GM18909 (cell line): ENCODE measurements around the gene NUMB.
"Not testable (repeated sequence)": the region's sequence is repeated elsewhere in the genome, so short reads cannot be mapped to it uniquely, and the experiment has no call there.

Source experiments
- ATAC-seq: cut with Tn5 transposase; IDR thresholded peaks from one replicate; pipeline ENCODE4 v1.9.1; 2021; ENCODE audit warnings: mild to moderate bottlenecking; ENCODE audit not compliant: unreplicated experiment, poor library complexity

NUMB gene

GRCh38 chr14:73369428-73369827 is 88.9 kb downstream of the NUMB start:
- no peak for ATAC-seq

- no peak for ATAC-seq
These were observed 89.7 kb downstream of the NUMB start for GRCh38 chr14:73368616-73369015.

DNA sequence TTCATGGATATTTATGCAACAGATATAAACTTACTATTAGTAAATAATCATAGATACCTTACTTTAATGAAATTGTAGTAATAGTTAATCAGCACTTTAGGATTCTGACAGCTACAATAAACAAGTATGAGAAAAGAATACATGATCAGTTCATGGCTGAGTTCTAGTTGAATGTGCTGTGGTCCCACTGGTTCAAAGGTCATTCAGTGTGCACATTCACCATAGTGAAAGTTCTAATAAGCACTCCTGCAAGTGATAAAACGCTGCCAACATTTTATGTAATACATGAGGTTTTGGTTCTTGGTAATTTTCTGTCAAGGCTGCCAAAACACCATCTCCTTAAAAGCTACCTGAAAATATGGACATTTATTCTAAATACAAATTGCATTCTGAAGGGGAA is 92.6 kb downstream of the NUMB start:
- ATAC-seq, result no peak

DNA sequence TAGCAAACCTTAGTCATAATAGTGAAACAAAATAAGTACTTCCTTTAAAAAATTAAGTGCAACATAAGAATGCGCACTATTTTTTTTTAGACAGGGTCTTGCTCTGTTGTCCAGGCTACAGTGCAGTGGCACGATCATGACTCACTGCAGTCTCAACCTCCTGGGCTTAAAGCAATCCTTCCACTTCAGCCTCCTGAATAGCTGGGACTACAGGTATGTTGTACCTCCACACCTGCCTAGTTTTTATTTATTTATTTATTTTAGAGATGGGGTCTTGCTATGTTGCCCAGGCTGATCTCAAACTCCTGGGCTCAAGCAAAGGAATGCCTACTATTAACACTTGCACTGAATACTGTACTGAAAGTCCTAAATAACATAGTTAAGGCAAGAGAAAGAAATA is 93.8 kb downstream of the NUMB start:
- no peak for ATAC-seq

- no peak for ATAC-seq
These were observed 98.9 kb downstream of the NUMB start for GRCh38 chr14:73359445-73359844.

DNA sequence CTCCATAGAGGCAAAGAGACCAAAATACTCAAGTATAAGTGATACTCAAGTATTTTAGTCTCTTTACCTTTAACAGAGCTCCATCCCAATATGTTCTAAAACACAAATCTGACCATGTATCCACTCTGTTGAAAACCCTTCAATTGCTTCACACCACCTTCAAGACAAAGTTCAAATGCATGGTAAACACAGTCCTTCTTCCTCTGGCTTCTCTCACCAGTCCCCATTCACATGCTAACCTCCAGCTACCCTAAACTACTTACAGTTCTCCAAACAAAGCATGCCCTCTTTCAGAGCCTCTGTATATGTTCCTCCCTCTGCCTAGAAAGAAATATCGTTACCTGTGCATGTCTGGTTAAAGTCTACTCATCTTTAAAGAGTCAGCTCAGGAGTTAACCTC is 100.2 kb downstream of the NUMB start:
- ATAC-seq, result no peak

GRCh38 chr14:73349091-73349490 is 109.3 kb downstream of the NUMB start:
- ATAC-seq, result not testable (repeated sequence)

GRCh38 chr14:73344319-73344718 is 114.0 kb downstream of the NUMB start:
- ATAC-seq, result no peak

DNA sequence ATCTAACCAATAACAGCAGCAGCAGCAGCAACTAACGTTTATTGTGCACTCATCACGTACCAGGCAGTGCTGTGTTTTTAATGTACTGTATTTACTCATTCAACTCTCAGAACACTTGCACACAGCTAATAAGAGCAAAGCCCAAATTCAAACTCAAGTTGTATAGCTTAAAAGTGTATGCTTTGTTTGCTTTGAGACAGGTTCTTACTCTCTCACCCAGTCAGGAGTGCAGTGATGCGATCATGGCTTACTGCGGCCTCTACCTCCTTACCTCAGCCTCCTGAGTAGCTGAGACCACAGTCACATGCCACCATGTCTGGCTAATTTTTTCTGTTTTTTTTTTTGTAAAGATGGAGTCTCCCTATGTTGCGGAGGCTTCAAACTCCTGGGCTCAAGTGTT is 115.7 kb downstream of the NUMB start:
- no peak for ATAC-seq

GRCh38 chr14:73339846-73340595 is 118.3 kb downstream of the NUMB start:
- ATAC-seq, result no peak

- ATAC-seq, result no peak
These were observed 119.1 kb downstream of the NUMB start for GRCh38 chr14:73339206-73339605.

- no peak for ATAC-seq
These were observed 119.8 kb downstream of the NUMB start for GRCh38 chr14:73338551-73338950.

DNA sequence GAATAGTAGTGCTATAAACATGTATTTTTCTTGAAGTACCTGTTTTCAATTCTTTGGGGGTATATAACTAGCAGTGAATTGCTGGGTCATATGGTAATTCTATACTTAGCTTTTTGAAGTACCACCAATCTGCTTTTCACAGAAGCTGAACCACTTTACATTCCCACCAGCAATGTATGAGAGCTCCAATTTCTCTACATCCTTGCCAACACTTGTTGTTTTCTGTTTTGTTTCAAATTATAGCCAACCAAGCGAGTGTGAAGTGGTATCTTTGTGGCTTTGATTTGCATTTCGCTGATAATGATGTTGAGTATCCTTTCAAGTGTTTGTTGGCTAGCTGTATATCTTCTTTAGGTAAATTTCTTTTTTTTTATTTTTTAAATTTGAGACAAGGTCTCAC is 125.3 kb downstream of the NUMB start:
- no peak for ATAC-seq

DNA sequence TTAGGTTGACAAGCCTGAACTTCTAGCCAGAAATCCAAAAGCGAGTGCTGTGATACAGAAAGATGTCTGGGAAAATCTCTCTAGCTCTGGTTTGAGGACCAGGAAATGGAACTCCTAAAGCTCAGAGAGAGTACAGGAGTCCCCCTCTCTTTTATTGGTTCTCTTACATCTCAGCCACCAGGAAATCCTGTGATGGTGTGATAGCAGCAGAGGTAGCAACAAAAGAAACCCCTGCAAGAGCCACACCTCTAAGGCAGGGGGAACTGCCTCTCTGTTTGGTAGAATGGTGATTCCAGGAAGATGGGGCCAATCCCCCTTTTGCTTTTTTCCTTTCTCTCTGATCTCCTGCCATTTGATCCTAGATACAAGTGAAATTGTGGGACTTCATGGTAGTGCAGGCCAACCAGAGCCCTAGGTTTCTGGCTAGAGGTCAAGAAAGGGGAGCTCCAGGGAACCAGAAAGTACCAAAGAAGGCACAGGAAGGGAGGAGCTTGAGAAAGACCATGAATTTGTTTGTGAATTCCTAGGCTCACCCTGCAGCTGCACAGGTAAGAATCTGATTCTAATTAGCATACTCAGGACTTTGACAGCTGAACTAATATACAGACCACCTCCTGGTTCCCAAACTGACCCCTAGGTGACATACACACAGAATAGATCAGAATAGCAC is 132.6 kb downstream of the NUMB start:
- ATAC-seq, result no peak

- no peak for ATAC-seq
These were observed 133.3 kb downstream of the NUMB start for GRCh38 chr14:73325063-73325462.

DNA sequence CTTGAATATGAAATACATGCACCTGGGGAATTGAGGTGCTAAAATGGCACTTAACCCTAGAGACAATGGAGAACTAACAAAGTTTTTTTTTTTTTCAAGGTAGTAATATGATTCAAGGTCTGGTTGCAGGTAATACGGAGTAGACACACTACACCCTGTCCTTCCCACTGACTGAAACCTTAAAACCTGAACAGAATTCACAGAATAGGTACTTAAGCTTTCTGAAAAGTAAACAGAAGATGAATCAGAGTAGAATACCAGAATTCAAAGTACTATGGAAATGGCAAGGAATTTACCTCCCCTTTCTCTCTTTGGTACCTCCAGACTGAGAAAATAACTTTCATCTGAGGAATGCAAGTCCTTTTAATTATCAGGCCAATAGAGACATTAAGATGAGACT is 133.8 kb downstream of the NUMB start:
- ATAC-seq, result no peak

DNA sequence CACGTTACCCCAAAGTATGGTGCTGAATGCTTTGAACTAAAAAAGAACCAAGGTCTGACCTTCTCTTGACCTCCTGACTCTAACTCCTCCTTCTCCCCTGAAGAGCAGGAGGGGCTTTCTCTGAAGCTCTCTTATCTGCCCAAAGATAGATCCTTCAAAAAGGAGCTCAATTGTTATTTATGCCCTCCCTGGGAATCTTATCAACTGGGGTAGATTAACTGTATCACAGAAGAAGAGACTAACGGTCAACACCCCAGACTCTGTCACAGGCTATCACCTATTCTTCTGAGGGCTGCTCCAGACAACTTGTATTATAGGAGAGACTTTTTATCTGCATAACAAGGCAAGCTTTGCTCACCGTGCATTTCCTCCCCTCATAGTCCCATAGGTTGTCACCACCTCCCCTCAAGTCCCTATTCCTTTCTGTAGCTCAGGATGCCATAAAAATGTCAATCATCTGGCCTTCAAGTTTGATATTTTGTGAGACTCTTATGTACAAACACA is 134.4 kb downstream of the NUMB start:
- ATAC-seq, result no peak

GRCh38 chr14:73313151-73313550 is 145.2 kb downstream of the NUMB start:
- ATAC-seq, result no peak

DNA sequence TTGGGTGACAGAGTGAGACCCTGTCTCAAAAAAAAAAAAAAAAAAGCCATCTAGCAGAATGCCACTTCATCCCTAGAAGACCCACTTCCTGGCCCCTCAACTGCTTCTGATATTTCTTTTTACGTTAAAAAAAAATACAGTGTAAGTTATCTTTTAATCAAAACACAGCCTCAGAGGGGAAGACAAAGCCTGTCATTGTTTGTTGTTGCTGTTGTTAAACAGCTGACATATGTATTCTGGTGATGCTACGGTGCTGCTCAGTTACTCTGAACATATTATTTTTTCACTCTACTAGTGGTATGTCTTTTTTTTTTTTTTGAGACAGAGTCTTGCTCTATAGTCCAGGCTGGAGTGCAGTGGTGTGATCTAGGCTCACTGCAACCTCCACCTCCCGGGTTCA is 145.7 kb downstream of the NUMB start:
- ATAC-seq, result no peak

GRCh38 chr14:73311708-73312030 is 146.7 kb downstream of the NUMB start:
- no peak for ATAC-seq

GRCh38 chr14:73309207-73309606 is 149.1 kb downstream of the NUMB start:
- not testable (repeated sequence) for ATAC-seq

DNA sequence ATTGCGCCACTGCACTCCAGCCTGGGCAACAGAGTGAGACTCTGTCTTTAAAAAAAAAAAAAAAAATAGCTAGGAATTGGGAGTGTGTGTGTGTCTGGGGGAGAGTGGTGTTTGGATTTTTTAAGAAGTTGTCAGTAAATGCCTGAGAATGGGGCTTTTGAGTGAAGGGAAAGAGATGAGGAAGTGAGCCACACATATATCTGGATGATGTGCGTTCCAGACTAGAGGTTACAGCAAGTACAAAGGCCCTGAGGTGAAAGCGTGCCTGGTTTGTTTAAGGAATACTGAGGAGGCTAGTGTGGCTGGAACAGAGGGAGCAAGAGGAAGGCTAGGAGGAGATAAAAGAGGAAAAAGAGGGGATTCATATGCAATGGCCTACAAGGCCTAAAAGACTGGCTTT is 151.1 kb downstream of the NUMB start:
- ATAC-seq, result no peak
